K562 treated with DMSO at 1 percent for 48 hours (cell line): ENCODE data around the gene STAU1. TPM values are rescaled to one million over a fixed set of nuclear protein-coding genes. Genes with fewer than 3 reads are reported as not detected.

Experiments
- total RNA-seq: library from RNA; unstranded; fragments of 300-600 nt; gene quantifications from 2 replicates; pipeline ENCODE4 v1.2.3, GENCODE V29; 2022; ENCODE audit warnings: low replicate concordance; ENCODE audit errors: extremely low read depth

Gene STAU1, protein sequence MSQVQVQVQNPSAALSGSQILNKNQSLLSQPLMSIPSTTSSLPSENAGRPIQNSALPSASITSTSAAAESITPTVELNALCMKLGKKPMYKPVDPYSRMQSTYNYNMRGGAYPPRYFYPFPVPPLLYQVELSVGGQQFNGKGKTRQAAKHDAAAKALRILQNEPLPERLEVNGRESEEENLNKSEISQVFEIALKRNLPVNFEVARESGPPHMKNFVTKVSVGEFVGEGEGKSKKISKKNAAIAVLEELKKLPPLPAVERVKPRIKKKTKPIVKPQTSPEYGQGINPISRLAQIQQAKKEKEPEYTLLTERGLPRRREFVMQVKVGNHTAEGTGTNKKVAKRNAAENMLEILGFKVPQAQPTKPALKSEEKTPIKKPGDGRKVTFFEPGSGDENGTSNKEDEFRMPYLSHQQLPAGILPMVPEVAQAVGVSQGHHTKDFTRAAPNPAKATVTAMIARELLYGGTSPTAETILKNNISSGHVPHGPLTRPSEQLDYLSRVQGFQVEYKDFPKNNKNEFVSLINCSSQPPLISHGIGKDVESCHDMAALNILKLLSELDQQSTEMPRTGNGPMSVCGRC
- not detected in 2 replicates for total RNA-seq

DNA sequence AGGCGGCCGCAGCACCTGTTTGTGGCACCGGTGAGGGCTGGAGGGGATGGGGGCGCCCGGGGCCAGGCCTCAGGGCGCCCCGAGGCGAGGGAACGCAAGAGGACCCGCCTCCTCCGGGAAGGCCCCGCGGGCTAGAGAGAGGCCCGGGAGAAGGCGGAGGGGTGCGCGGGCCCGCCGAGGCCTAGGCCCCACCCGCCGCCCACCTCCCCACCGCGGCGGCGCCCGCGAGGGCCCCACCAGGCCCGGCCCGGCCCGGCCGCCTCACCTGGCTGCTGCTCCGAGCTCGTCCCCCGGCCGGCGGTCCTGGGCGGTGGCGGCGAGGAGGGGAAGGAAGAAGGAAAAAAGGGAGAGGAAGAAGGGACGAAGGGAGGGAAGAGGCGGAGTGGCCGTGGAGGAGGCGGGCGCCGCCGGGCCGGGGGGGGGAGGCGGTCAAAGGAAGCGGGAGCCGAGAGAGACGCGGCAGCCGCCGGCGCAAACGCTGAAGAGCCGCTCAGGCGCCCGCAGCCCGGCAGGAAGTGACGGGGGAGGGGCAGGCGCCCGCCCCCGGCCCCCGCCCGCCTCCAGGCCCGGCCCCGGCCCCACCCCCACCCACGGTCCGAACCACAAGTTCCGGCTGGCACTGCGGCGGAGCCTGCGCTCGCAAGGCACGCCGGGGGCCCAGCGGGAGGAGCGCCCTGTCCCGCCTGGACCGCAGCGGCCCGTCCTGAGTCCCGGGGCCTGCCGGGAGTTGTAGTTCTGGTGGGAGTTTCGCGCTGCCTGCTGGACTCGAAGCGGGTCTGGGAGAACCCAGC is at the start of gene STAU1:
Gene STAU1, minus strand, starts transcription at position 484 of the 791 bp plus-strand sequence. CDS start 22,133 bp downstream, outside the sequence.

DNA sequence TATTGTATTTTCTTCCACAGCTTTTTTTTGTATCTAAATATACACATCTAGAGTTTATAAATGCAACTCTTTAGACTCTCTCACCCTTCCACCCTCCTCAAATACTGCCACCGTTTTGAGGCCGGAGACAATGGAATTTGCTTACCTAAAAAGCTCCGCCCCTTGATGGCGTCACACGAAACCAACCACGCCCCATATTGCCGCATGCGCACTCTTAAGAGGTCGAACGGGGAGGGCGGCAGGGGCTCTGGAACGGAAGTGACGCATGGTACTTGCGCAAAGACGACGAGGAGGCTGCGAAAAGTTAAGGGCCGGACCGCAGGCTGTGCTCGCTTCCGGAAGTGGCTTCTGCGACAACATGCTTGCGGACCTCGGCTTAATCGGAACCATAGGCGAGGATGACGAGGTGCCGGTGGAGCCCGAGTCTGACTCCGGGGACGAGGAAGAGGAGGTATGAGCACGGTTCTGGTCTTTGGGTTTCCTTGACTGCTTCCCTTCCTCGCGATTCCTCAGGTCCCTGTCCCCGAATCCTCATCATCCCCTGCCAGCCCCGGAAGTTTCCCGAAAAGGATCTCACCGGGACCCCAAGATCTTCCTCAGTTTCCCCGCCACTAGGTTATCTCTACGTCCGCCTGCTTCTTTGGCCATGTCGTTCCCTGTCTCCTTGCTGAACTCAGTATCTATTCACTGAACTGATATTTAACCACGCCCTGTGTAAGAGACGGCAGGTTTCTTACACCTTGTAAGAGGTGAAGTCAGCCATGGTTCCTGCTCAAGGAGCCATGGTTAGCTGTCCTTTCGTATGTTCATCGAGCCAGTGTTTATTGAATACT is 31.2 kb upstream of the STAU1 start, which contains the start of gene DDX27:
Gene DDX27, plus strand, starts transcription at position 326 of the 833 bp plus-strand sequence. Its CDS starts 33 bp downstream, at position 359.

Other genes with a start within 250 kb of the STAU1 start
- not detected in 2 replicates for gene CSE1L, start 142.0 kb downstream of the STAU1 start, total RNA-seq
- not detected in 2 replicates for gene DDX27, start 31.1 kb upstream of the STAU1 start, total RNA-seq
- not detected in 2 replicates for gene ZNFX1, start 89.7 kb upstream of the STAU1 start, total RNA-seq